Right lobe of liver (tissue), 4 donors: ENCODE measurements around the gene FGF14.
"Not testable (repeated sequence)": the region's sequence is repeated elsewhere in the genome, so short reads cannot be mapped to it uniquely, and the experiment has no call there.

ENCODE experiments used
- CTCF ChIP-seq, 4 donors: fragments of 200-600 bp in 3 of 4; fragments of 450-650 bp in 1 of 4; IDR thresholded peaks; one replicate each; pipeline versions ENCODE4 v1.5.1 to v1.8.0; 2016 to 2022; ENCODE audit warnings: antibody characterized with exemption in 4 of 4, mild to moderate bottlenecking in 2 of 4
- POLR2A ChIP-seq: fragments of 450-650 bp; IDR thresholded peaks from one replicate; pipeline ENCODE4 v1.6.1; 2017; ENCODE audit warnings: antibody characterized with exemption, mild to moderate bottlenecking
- donor health status: DM: no; HTN: no; CAD: no.
- donor health status: DM: no; HTN: no; CAD: no.
- donor health status: DM: no; HTN: yes; CAD: no.

- not testable (repeated sequence) for TF ChIP-seq CTCF (IDR thresholded peaks at IDR 0.05); POLR2A
These were observed 263.9 kb downstream of the FGF14 start for GRCh38 chr13:102137904-102138303.
